ENCODE results near the gene TNFAIP8L2.
"Not testable (repeated sequence)": the region's sequence is repeated elsewhere in the genome, so short reads cannot be mapped to it uniquely, and the experiment has no call there.

TNFAIP8L2 gene

DNA sequence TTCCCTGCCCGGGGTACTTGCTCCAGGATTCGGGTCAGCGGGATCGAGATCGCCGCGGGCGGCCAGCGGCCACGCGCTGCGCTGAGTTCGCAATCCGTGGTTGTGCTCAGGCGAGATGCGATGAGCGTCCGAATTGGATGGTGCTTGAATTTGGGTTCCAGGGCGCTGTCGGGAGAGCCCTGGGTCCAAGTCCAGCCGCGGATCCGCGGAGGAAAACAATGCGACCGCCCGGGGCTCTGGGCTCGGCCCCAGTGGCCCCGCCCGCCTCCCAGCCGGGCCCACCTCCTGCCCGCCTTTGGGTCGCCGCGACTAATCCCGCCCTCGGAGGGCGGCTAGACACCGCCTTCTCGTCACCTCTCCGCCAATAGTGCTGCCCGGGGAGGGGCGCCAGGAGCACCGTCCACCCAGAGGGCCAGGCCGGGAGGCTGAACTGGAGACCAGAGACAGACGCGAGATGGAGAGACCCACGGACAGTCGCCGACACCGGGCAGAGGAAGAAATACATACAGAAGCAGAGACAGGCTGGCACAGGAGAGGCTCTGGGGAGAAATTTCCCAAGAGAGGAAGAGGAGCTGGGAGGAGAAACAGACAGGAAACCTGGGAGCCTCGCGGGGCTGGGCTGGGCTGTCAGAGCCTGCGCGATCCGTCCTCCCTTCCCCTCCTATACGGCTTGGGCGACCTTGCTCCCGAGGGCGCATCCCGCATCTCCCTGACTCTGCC, 9.9 kb upstream of the TNFAIP8L2 start, which contains the start of gene SEMA6C:
SEMA6C (minus strand) TSS at position 220 of the 720 bp plus-strand sequence. CDS start 4,010 bp downstream, outside the sequence.
- DNase-seq: peak; percentile 86

GRCh38 chr1:151147132-151147503, 9.3 kb upstream of the TNFAIP8L2 start:
- DNase-seq: no peak

GRCh38 chr1:151147665-151148064, 8.8 kb upstream of the TNFAIP8L2 start:
- DNase-seq: no peak

DNA sequence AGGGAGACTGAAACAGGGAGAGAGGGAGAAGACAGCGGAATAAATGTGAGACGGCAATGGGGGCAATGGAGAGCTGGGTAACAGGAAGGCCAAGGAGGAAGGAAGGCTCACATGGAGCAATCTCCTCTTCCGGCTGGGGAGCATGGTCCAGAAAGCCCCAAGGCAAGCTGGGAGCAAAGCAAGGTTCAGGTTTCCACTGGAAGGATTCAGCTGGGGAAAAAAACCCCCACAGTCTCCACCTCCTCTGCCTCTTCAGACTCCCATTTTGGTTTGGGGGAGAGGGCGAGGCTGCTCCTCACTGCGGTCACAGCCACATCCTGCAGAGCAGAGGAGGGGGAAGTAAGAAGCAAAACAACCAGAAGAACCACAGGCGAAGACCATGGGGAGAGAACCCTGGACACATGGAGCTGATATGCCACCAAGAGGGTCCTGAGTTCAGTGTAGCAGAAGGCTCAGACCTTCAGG, 650 bp downstream of the TNFAIP8L2 start:
- DNase-seq: peak; percentile 45

DNA sequence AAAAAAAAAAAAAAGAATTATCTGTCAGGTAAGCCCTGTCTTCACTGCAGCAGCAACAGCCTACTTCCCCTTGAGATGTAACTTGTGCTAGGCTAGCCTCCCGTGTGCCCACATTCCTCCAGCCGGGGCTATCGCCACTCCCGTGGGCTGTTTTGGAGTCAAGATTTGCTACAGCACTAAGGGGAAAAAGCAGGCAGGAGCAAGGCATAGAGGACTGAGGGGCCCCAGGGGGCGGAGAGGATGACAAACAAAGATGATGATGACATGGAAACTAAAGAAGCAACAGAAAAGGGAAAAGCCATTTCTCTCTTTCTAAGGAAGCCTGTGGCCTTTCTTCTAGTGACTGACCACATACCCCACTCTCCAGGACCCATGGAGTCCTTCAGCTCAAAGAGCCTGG, 1.9 kb downstream of the TNFAIP8L2 start:
- DNase-seq: peak; percentile 61

- DNase-seq: no peak
These were observed 2.4 kb downstream of the TNFAIP8L2 start for GRCh38 chr1:151158751-151159251.

DNA sequence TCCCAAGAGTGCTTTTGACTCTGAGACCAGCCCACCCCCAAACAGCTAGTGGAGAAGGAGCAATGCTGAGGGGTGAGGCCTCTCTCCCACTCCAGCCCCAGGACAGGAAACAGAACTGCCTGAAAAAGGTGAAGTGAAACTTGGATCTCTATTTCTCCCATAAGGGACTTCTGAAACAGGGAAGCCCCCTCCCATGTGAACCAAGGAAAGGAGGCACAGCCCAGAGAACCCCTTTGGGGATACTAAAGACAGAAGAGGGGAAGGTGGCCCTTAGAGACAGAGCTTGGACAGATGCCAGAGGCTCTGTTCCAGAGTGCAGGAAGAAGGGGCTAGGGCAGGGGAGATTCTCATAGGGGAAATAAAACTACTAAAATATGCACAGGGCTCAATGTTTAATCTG, 2.9 kb downstream of the TNFAIP8L2 start:
- DNase-seq: no peak

GRCh38 chr1:151164732-151165280, 8.4 kb downstream of the TNFAIP8L2 start:
- DNase-seq: no peak

GRCh38 chr1:151165281-151165737, 8.9 kb downstream of the TNFAIP8L2 start:
- DNase-seq: no peak

GRCh38 chr1:151165738-151166504, 9.5 kb downstream of the TNFAIP8L2 start, which contains the start of the genes LYSMD1 and SCNM1:
TSS of gene LYSMD1 (minus strand) at chr1:151165902. CDS start at chr1:151165258, 644 bp downstream.
TSS of gene SCNM1 (plus strand) at chr1:151166144. CDS start at chr1:151166153, 9 bp downstream.
- DNase-seq: peak; percentile 95

GRCh38 chr1:151166505-151166956, 10.1 kb downstream of the TNFAIP8L2 start:
- DNase-seq: no peak

DNA sequence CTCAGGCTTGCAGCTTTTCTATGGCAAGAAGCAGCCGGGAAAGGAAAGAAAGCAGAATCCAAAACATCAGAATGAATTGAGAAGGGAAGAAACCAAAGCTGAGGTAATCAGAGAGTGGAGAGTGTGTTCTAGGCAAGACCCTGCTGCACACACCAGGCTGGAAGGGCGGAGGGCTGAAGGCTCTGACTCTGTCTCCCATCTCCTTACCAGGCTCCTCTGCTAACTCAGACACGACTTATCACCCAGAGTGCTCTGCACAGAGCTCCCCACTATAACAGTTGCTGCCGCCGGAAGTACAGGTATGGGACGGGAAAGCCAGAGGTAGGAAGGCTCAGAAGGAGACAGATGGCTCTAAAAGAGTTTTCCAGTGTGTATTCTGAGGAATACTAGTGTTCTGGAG, 10.7 kb downstream of the TNFAIP8L2 start:
- DNase-seq: no peak

DNA sequence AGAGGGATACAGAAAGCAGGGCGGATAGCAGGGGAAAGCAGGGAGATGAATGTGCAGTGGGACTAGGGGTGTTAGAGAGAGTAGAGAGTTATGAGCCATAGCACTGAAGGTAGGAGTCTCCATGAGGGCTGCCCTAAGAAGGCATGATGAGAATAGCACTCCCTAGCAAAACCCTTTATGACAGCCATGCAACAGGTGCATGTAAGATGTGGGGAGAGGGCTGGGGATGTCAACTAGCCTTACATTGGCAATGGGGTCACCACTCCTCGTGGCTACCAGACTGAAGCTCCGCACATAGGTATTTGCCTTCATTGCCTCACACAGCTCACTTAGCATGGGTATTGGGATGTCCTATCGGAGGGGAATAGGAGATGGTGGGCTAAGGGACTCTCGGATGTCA, 14.7 kb downstream of the TNFAIP8L2 start:
- DNase-seq: no peak

DNA sequence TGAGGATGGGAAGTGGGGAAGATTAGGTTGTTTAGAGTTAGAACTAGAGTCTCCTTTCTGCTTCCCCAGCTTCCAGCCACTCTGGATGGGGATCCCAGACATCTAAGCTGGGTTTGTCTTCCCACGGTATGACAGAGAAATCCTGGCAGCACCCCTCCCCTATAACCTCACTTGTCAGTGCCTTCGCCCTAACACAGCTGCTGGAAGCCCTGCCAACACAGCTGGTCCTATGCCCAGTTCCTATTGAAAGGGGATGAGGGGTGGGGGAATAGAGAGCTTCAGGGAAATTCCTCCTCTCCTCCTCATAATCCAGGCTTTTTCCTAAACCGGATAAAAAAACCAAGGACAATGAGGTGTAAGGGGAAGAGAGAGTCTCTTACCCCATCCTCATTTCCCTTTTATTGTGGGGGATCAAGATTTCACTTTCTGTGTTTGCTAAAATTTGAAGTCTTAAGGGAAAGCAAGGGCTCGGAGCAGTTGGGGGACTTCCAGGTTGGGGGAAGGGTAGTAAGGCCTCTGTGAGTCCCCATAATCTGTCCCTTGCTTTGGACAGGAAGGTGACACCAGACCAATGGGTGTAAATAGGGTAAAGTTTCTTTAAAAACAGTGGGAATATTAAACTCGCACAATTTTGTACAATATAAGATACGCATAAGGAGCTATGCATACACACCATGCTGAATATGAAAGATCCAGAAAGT, 18.7 kb downstream of the TNFAIP8L2 start:
- DNase-seq: no peak

DNA sequence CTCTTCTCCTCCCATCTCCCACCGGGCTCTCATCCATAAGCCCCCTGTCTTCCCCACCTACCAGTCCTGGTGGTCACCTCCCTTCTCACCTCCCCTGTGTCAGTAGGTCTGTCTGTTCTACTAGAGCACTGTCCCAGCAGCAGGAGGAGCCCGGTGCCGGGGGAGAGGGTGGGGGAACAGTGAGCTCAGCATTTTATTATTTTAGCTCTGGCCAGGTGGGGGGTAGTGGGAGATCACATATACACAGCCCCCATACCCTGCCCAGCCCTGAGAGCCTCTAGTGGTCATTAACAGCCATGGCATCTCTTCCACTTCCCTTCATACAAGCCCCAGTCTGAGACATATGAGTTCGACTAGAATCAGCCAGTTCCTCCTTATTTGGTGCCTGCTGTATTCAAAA, 19.4 kb downstream of the TNFAIP8L2 start, which contains the start of gene TMOD4:
TMOD4 (minus strand) TSS at position 119 of the 400 bp plus-strand sequence. CDS start 1,106 bp downstream, outside the sequence.
- no peak for DNase-seq

- no peak for DNase-seq
These were observed 20.1 kb downstream of the TNFAIP8L2 start for GRCh38 chr1:151176514-151177045.

GRCh38 chr1:151184211-151184610, 27.8 kb downstream of the TNFAIP8L2 start:
- DNase-seq: no peak

- no peak for DNase-seq
These were observed 30.8 kb downstream of the TNFAIP8L2 start for GRCh38 chr1:151187205-151187604.

DNA sequence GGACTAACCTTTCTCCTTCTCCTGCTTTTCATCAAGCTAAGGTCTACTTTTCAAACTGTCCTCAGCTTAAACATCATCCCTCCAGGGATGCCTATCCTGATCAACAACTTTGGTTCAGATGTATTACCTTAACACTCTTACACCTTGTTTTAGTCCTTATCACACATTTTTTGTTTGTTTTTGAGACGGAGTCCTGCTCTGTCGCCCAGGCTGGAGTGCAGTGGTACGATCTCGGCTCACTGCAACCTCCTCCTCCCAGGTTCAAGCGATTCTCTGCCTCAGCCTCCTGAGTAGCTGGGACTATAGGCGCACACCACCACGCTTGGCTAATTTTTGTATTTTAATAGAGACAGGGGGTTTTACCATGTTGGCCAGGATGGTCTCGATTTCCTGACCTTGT, 32.2 kb downstream of the TNFAIP8L2 start:
- not testable (repeated sequence) for DNase-seq

- DNase-seq: peak; percentile 88
These were observed 33.4 kb downstream of the TNFAIP8L2 start, which contains the start of gene VPS72 for GRCh38 chr1:151189637-151190445. TSS of gene VPS72 (minus strand) at chr1:151190197. CDS start at chr1:151190121, 76 bp downstream.

DNA sequence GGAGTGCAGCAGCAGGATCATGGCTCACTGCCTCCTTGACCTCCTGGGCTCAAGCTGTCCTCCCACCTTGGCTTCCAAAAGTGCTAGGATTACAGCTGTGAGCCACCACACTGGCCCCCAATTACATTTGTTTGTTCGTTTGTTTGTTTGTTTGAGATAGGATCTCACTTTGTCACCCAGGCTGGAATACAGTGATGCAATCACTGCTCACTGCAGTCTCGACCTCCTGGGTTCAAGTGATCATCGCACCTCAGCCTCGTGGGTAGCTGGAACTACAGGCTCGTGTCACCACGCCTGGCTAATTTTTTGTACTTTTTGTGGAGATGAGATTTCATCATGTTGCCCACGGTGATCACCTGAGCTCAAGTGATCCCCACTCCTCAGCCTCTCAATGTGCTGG, 35.6 kb downstream of the TNFAIP8L2 start:
- no peak for DNase-seq
